Fibroblast of lung (primary cell): Measurements from ENCODE around the gene HECTD2.

Experiments used
- EZH2 ChIP-seq: IDR thresholded peaks from 2 replicates; pipeline ENCODE4 v1.5.1; 2012; ENCODE audit warnings: low read length, control low read depth, mild to moderate bottlenecking; ENCODE audit errors: missing control alignments
- TF ChIP-seq, protein P1 (sequence below), 2 donors: IDR thresholded peaks in 1 of 2; conservative IDR thresholded peaks in 1 of 2; 1 replicate in 1 of 2; 2 replicates in 1 of 2; pipeline ENCODE4 v1.5.1; 2011 to 2012; ENCODE audit warnings: low read length in 2 of 2, control low read depth in 1 of 2, inconsistent platforms in 1 of 2, low read depth in 1 of 2, mild to moderate bottlenecking in 1 of 2

DNA sequence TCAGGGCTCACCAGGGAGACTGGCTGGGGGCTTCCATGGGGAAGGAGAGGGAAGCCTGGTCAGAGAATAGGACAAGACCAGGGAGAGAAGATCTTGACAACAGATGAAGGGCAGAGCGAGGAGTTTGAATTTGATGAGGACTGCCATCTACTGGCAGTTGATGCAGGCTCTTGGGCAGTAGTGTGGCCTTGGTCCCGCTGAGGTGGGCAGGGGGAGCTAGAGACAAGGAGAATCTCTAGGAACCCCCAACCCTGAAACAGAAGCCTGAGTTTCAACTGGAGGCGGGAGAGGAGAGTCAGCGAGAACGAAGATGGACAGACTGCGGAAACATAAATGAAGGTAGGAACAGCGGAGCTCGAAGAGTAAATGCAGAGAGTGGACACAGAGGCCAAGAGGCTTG, 141.7 kb downstream of the HECTD2 start:
- TF ChIP-seq, protein P1, sequence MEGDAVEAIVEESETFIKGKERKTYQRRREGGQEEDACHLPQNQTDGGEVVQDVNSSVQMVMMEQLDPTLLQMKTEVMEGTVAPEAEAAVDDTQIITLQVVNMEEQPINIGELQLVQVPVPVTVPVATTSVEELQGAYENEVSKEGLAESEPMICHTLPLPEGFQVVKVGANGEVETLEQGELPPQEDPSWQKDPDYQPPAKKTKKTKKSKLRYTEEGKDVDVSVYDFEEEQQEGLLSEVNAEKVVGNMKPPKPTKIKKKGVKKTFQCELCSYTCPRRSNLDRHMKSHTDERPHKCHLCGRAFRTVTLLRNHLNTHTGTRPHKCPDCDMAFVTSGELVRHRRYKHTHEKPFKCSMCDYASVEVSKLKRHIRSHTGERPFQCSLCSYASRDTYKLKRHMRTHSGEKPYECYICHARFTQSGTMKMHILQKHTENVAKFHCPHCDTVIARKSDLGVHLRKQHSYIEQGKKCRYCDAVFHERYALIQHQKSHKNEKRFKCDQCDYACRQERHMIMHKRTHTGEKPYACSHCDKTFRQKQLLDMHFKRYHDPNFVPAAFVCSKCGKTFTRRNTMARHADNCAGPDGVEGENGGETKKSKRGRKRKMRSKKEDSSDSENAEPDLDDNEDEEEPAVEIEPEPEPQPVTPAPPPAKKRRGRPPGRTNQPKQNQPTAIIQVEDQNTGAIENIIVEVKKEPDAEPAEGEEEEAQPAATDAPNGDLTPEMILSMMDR (conservative IDR thresholded peaks at IDR 0.05 in 1 of 2, IDR thresholded peaks at IDR 0.05 in 1 of 2; ENCODE audit: low read depth in 1 of 2, low read length in 2 of 2): peak; percentile 82 to 99
- no peak for TF ChIP-seq EZH2
